ENCODE measurements around the gene ZNRF3.

GRCh38 chr22:28921585-28921879, 38.2 kb downstream of the ZNRF3 start:
- TF ChIP-seq EP300 (IDR thresholded peaks at IDR 0.05; ENCODE audit: borderline replicate concordance in 1 of 2, low read depth in 1 of 2, low read length in 1 of 2), result no peak
- no peak for TF ChIP-seq EZH2phosphoT487 (IDR thresholded peaks at IDR 0.05; ENCODE audit: borderline replicate concordance, low read depth)
- no peak for TF ChIP-seq TEAD4 (IDR thresholded peaks at IDR 0.05; ENCODE audit: borderline replicate concordance, insufficient read depth)
- TF ChIP-seq REST (IDR thresholded peaks at IDR 0.05; ENCODE audit: low read depth, low read length), result no peak
- TF ChIP-seq, protein P1, sequence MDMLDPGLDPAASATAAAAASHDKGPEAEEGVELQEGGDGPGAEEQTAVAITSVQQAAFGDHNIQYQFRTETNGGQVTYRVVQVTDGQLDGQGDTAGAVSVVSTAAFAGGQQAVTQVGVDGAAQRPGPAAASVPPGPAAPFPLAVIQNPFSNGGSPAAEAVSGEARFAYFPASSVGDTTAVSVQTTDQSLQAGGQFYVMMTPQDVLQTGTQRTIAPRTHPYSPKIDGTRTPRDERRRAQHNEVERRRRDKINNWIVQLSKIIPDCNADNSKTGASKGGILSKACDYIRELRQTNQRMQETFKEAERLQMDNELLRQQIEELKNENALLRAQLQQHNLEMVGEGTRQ (IDR thresholded peaks at IDR 0.05; ENCODE audit: borderline replicate concordance, low read depth, low read length), result no peak
- TF ChIP-seq TAF1 (IDR thresholded peaks at IDR 0.05; ENCODE audit: borderline replicate concordance, low read depth, low read length), result no peak
- TF ChIP-seq, protein P2, sequence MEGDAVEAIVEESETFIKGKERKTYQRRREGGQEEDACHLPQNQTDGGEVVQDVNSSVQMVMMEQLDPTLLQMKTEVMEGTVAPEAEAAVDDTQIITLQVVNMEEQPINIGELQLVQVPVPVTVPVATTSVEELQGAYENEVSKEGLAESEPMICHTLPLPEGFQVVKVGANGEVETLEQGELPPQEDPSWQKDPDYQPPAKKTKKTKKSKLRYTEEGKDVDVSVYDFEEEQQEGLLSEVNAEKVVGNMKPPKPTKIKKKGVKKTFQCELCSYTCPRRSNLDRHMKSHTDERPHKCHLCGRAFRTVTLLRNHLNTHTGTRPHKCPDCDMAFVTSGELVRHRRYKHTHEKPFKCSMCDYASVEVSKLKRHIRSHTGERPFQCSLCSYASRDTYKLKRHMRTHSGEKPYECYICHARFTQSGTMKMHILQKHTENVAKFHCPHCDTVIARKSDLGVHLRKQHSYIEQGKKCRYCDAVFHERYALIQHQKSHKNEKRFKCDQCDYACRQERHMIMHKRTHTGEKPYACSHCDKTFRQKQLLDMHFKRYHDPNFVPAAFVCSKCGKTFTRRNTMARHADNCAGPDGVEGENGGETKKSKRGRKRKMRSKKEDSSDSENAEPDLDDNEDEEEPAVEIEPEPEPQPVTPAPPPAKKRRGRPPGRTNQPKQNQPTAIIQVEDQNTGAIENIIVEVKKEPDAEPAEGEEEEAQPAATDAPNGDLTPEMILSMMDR (IDR thresholded peaks at IDR 0.05), result no peak
- no peak for TF ChIP-seq NRF1 (IDR thresholded peaks at IDR 0.05; ENCODE audit: low read depth, low read length)
- no peak for TF ChIP-seq GABPA (IDR thresholded peaks at IDR 0.05; ENCODE audit: low read depth)
- no peak for TF ChIP-seq POLR2AphosphoS5 (IDR thresholded peaks at IDR 0.05; ENCODE audit: low read depth, low read length)
- no peak for TF ChIP-seq IRF3 (IDR thresholded peaks at IDR 0.05; ENCODE audit: low read depth, low read length)

All from SK-N-SH (cell line).